VCaP (cell line): ENCODE measurements around the gene ATPAF1.

Source experiments
- H3K27ac ChIP-seq: fragments of 450-650 bp; 2 replicates; pipeline ENCODE4 v1.5.1; 2017
- TF ChIP-seq, protein P1 (sequence below): fragments of 450-650 bp; conservative IDR thresholded peaks from 2 replicates; pipeline ENCODE4 v1.5.1; 2017; ENCODE audit warnings: mild to moderate bottlenecking, moderate library complexity

The ATPAF1 gene

GRCh38 chr1:46699666-46700065 is 31.5 kb upstream of the ATPAF1 start:
- TF ChIP-seq, protein P1, sequence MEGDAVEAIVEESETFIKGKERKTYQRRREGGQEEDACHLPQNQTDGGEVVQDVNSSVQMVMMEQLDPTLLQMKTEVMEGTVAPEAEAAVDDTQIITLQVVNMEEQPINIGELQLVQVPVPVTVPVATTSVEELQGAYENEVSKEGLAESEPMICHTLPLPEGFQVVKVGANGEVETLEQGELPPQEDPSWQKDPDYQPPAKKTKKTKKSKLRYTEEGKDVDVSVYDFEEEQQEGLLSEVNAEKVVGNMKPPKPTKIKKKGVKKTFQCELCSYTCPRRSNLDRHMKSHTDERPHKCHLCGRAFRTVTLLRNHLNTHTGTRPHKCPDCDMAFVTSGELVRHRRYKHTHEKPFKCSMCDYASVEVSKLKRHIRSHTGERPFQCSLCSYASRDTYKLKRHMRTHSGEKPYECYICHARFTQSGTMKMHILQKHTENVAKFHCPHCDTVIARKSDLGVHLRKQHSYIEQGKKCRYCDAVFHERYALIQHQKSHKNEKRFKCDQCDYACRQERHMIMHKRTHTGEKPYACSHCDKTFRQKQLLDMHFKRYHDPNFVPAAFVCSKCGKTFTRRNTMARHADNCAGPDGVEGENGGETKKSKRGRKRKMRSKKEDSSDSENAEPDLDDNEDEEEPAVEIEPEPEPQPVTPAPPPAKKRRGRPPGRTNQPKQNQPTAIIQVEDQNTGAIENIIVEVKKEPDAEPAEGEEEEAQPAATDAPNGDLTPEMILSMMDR, result no peak
- no peak overlapping the region for H3K27ac ChIP-seq

DNA sequence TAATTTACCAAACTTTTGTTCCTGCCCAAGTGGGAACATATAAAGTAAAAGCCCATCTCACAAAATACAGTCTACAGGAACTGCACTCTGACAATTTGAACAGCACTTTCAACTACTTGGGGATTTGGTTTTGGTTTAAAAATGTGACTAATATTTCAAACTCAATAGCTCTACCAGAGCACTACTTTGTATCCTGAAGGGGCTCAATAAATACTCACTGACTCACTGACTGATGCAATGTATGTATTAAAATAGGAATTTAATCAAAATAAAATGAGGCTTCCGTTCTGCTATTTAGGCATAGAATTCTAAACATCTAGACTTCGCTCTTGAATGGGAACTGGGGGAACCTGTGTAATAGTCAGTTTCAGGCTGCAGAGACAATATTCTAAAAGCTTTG is 28.9 kb upstream of the ATPAF1 start:
- H3K27ac ChIP-seq, result no peak overlapping the region
- TF ChIP-seq, protein P1, result no peak

GRCh38 chr1:46694676-46695075 is 26.5 kb upstream of the ATPAF1 start:
- peak overlapping the region; percentile 86 for H3K27ac ChIP-seq

GRCh38 chr1:46692811-46693770 is 24.9 kb upstream of the ATPAF1 start:
- peak overlapping the region; percentile 86 for H3K27ac ChIP-seq
- TF ChIP-seq, protein P1, result no peak

- TF ChIP-seq, protein P1, result peak; percentile 16; the same call in 1 of the 2 replicates
These were observed 24.0 kb upstream of the ATPAF1 start for GRCh38 chr1:46691997-46692790.

DNA sequence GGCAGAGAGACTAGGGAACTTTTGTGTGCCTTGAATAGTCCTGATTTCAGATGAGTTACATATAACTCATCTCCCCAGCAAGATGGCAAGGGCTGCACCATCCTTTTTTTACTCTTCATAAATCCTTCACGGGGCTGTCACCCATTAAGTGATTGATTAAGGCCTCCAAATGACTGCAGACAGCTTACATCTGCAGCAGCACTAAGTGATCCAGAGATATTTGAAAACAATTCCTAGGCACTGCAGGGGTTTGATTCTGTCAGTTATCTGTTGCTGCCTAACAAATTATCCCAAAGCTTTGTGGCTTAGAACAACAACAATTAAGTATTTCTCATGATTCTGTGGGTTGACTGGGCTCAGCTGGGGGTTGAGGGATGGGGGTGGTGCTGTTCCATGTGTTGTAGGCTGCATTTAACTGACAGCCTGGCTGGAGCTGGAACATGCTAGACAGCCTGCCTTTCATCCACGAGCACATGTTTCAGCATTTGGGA is 22.8 kb upstream of the ATPAF1 start:
- peak overlapping the region; percentile 86 for H3K27ac ChIP-seq
- TF ChIP-seq, protein P1, result no peak

More at GRCh38 chr1:46691997-46692790, 24.0 kb upstream of the ATPAF1 start:
- peak overlapping the region; percentile 86 for H3K27ac ChIP-seq

DNA sequence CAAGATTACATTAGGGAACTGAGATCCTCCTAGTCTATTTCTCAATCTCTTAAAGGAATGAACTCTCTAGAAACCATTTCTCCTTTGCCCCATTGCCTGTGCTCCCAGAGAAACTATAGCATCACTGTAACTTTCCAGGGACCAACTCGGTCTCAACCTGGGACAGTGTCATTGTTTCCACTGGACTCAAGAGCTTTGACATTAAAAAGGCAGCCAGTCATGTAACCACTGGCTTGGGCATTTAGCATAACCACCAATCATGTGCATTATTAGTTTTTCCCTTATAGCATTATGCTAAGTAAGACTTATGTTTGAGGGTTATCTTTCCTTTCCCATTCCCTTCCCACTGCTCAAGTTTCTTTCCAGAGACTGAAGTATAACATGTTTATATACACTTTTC is 21.7 kb upstream of the ATPAF1 start:
- TF ChIP-seq, protein P1, result no peak
- peak overlapping the region; percentile 86 for H3K27ac ChIP-seq
